ENCODE results near the gene FMN2.

GRCh38 chr1:240111558-240111957 lies 19.9 kb downstream of the FMN2 start:
- TF ChIP-seq CTCF (IDR thresholded peaks at IDR 0.05) (no peak), NFE2L2 (conservative IDR thresholded peaks at IDR 0.05; ENCODE audit: low read length) (no peak), MYC (IDR thresholded peaks at IDR 0.05; ENCODE audit: borderline replicate concordance, low read length) (no peak), EHMT2 (IDR thresholded peaks at IDR 0.05; ENCODE audit: low read depth) (no peak), EP300 (IDR thresholded peaks at IDR 0.05) (no peak), MAFK (IDR thresholded peaks at IDR 0.05; ENCODE audit: partially characterized antibody) (no peak), FOSL2 (IDR thresholded peaks at IDR 0.05) (no peak), FOSL2 (CRISPR knock-in tag; IDR thresholded peaks at IDR 0.05) (no peak), CBX8 (IDR thresholded peaks at IDR 0.05) (no peak), RNF2 (IDR thresholded peaks at IDR 0.05; ENCODE audit: borderline replicate concordance, low read depth) (no peak), SMC3 (IDR thresholded peaks at IDR 0.05) (no peak), BHLHE40 (IDR thresholded peaks at IDR 0.05; ENCODE audit: low read depth, low read length) (no peak), RFX5 (IDR thresholded peaks at IDR 0.05) (no peak), CHD4 (IDR thresholded peaks at IDR 0.05; ENCODE audit: borderline replicate concordance) (no peak), HMGXB4 (CRISPR knock-in tag; IDR thresholded peaks at IDR 0.05; ENCODE audit: borderline replicate concordance) (no peak)
